ENCODE results near the gene SVOP.

The SVOP gene

DNA sequence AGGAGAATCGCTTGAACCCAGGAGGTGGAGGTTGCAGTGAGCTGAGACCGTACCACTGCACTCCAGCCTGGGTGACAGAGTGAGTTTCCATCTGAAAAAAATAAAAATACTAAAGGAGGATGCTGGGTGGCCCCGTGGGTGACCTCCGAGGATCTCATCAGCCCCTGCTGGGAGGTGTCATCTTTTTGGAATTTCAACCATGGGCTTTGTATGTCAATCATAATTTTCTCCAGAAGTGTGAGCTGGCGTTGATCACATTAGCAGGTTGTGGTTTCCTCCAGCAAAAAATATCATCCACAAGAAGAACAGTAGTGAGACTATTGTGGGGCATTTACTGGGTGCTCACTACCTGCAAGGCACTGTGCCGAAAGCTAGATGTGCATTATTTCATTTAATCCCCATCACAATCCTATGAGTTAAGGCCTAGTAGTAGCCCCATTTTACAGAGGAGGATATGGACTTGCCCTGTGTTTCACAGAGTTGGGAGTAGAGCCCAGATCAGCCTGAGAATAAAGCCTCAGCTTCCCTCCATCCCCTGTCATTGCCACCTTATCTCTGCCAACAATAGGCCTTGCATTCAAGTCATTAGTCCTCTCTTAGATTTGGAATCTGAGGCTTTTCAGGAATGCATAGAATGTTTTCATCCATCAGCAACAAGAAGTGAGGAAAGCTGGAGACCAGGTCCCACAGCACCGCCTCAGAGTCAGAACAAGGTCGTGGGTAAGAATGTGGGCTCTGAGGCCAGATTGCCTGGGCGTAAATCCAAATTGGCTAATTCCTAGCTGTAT is 39.8 kb downstream of the SVOP start:
- DNase-seq (ENCODE audit: low read depth, low spot score), result peak; percentile 23

DNA sequence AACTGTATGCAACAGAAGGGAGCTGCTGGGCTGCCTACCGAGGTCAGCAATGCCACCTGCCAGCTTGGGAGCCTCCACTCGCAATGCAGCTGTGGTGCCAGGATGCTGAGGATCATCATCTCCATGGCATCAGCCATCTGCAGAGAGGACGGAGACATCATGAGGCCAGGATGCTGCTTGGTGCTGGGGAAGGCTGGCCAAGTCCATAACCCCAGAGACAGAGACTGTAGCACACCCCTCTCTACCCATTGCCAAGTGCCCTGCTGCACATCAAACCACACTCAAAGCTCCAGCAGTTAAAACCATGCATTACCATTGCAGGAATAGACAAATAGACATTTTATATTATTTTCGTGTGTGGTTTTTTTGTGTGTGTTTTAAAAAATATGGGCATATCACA is 43.5 kb downstream of the SVOP start:
- DNase-seq (ENCODE audit: low read depth, low spot score), result no peak

DNA sequence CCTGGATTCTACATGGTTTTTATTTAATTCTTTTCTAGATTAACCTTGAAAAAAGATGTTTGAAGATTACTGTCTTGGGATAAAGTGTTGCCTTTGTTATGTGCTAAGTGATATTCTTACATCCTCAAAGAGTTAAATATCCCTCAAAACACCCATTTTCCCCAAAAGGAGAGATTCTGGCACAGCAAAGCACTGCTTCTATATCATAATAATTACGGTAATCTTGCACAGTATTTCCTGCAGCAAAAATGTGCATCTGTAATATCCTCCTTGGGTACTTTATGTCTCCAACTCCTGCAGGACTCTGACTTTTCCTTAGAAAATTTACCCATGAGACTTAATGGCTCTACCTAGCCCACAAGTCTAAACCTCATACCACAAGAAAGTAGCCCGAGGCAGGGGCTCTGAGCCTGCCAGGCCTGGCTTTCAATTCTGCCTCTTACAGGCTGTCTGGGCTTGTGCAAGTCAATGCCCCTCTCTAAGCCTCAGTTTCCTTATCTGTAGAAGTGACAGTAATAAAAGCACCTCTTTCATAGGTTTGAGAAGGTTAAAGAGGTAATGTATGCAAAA is 45.8 kb downstream of the SVOP start:
- no peak for DNase-seq (ENCODE audit: low read depth, low spot score)

DNA sequence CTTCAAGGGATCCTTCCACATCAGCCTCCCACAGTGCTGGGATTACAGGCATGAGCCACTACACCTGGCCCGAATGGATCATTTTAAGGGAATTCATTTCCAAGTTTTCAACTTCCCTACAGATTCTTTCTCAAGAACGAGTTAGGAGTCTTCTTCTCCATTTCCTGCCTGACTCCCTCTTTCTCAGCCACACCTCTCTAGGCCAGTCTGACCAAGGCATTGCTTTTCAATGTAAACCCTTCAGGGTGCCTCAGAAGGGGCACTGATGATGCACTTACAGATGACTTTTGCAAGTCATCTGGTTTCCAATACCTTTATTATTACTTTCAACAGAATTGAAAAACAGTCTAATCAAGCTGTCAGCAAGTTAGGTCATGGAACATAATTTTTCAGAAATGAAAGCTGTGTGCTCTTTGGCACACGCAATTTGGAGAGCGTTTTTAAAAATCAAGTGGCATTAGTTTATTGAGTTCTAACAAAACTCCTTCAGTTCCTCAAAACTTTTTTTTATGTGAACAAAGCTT is 47.2 kb downstream of the SVOP start:
- no peak for DNase-seq (ENCODE audit: low read depth, low spot score)

DNA sequence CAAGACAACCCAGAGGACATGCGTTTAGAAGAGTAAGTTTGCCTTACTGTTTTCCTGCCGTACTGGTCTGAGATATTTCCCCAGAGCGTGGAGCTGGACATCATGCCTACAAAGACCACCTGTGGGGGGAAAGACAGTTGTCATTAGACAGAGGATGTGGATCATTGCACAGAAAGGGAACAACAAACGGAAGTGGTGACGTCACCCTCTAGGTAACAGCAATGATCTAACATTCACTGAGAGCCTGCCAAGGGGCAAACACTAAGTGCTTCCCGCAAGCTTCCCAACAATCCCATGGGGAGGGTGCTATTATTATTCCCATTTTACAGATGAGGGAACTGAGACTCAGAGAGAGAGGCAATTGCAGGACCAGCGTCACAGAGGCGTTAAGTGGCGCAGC is 48.5 kb downstream of the SVOP start:
- no peak for DNase-seq (ENCODE audit: low read depth, low spot score)

DNA sequence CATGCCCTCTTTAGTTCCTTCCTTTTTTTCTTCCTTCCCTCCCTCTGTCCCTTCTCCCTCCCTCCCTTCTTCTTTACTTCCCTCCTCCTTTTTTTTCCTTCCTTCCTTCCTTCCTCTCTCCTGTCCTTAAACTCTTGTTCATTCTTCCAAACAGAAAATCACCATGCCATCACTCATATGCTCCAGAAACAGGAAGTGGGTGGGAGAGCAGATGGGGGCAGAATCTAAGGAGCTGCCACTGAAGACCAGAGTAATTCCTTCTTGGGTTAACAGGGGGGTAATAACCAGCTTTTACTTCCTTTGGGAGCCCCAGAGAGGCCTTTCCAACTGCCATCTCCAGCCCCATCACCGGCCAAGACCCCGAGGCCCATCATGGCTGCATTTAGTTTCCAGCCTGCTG is 51.2 kb downstream of the SVOP start:
- DNase-seq (ENCODE audit: low read depth, low spot score), result no peak

DNA sequence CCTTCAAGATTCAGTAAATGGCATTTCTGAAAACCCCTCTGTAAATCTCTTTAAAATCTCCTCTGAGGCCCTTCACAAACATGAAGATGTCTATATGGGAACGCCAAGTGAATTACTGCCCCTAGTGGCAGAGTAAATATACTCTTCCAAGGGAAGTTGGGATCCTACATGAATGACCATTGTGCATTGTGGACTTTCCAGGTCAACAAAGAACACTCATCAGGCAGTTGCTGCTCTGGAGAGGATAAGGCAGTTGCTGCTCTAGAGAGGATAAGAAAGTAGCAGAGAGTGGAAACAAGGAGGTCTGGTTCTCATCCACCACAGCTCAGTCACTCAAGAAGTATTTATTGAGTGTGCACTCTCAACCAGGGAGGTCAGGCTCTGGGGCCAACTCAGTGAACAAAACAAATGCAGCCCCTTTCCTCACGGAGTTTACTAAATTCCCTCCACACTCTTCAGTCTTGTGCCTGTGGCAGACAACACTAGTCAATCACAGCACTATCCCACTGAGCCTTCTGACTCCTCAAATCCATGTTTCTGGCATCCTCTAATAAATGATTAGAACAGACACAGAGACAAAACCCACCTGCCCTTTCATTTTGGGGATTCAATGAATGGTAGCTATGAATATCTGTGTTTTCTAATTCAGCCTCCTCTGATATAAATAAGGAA is 52.9 kb downstream of the SVOP start:
- no peak for DNase-seq (ENCODE audit: low read depth, low spot score)

DNA sequence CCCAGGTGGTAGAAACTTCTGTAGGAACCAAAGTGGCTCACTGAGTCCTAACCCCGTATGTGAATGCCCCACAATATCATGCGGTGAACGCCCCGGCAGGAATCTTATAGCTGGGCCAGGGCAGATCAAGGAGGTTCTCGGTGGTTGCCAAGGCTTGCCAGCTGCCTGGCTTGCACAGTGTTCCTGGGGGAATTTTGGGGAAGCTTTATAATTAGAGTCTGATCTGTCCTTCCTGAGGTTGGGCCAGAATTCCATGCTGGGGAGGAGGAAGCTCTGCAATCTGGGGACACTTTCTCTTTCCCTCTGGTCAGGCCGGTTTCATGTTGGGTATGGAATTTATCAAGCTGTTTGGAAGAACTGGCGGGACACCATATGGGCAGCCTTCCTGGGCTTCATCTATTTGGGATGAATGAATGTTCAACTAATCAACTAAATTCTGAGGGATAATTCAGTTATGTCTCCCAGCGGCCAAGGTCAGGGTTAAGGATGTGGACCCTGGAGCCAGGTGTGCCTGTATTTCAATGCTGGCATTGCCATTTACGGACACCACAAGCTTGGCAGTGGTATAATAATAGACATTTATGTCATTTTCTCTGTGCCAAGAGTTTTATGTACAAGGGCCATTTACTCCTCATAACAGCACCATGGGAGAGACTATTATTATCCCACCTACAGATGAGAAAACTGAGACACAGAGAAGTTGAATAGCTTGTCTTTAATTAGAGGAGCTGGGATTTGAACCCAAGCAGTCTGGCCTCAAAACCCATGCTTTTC is 54.3 kb downstream of the SVOP start:
- no peak for DNase-seq (ENCODE audit: low read depth, low spot score)

DNA sequence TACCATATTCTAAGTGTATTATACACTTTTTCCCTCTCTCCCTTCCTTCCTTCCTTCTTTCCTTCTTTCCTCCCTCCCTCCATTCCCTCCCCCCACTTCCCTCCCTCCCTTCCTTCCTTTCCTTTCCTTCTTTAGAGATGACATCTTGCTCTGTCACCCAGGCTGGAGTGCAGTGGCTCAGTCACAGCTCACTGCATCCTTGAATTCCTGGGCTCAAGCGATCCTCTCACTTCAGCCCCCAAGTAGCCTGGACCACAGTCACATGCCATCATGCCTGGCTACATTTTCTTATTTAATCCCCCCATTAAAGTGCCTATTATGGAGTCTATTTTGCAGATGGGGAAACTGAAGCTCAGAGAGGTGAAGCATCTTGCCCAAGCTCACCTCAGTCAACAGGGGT is 55.0 kb downstream of the SVOP start:
- no peak for DNase-seq (ENCODE audit: low read depth, low spot score)

DNA sequence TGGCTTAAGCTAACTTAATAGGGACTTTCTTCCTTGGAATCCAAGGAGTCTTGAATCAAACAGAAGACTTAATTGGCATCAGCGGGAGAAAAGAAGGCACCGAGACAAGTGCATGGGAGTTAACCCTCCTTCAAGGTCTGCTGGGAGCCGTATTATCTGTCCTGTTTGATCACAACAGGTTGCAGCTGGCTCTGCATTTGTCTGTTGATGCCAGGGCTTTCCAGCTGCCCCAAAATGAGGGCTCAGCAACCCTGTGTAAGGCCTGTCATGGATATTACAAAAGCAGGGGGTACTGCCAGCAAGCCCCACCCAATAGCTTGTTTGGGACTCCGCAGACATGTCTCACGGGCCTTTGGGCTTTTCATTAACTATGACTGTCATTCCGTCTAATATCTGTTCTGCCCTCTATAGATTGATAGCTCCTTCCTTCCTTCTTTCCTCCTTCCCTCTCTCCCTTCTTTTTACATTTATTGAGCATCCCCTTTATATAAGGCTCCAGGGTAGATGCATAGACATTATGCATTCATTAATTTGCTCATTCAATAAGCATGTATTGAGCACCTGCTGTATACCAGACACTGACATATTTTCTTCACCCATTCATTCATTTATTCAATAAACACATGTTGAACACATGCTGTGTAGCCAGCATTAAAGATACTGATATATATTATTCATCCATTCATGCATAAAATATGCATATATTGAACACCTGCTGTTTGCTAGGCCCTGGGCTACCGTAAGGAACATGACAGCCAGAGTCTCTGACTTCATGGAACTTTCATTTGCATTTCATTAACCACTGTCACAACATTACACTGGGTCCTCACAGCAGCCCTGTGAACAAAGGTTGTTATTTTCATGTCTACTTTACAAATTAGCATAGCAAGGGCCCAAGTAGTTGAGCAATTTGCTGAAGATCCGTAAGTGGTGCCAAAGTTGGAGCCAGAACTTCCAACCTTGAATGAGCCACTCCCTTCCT is 56.2 kb downstream of the SVOP start:
- DNase-seq (ENCODE audit: low read depth, low spot score), result no peak

DNA sequence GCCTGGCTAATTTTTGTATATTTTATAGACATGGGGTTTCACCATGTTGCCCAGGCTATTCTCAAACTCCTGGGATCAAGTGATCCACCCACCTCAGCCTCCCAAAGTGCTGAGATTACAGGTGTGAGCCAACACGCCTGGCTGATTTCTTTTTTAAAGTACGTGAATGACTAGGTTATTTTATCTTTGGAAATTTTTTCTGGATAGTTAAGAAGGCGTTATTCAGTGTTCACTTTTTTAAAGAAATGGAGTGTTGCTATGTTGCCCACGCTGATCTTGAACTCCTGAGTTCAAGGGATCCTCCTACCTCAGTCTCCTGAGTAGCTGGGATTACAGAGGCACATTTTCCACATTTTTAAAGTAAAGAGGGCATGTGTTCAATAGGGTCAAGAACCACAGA is 58.6 kb downstream of the SVOP start:
- DNase-seq (ENCODE audit: low read depth, low spot score), result no peak

DNA sequence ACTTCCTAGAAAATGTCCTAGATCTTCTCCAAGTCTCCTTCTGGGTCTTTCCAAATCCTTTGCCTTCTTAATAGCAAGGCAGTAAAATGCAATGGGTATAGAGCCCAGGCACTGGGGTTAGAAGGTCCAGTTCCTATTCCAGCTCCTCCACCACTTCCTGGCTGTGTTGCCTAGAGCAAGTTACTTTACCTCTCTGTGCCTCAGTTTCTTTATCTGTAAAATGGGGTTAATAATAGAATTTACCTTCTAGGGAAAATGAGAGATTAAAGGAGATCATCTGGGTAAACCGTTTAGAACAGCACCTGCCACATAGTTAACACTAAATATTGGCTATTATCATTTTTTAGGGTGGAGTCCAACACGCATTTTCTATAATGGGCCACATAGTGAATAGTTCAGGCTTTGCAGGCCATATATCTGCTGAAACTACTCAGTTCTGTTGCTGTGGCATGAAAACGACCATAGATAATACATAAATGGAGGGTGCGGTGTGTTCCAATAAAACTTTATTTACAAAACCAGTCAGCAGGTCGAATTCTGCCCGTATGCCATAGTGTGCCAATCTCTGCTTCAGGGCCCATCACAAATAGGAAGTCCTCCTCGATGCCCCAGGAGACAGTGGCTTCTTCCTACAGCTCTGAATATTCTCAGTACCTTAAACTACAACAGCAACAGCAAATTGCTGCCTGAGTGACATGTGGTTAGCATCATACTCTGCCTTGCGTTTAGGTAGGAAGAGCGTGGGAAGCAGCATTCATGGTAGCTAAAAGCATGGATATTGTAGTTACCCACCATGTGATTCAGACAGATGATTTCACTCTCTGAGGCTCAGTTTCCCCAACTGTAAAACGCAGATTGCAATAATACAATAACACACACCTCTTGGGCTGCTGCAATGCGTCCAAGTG is 60.9 kb downstream of the SVOP start:
- DNase-seq (ENCODE audit: low read depth, low spot score), result no peak

DNA sequence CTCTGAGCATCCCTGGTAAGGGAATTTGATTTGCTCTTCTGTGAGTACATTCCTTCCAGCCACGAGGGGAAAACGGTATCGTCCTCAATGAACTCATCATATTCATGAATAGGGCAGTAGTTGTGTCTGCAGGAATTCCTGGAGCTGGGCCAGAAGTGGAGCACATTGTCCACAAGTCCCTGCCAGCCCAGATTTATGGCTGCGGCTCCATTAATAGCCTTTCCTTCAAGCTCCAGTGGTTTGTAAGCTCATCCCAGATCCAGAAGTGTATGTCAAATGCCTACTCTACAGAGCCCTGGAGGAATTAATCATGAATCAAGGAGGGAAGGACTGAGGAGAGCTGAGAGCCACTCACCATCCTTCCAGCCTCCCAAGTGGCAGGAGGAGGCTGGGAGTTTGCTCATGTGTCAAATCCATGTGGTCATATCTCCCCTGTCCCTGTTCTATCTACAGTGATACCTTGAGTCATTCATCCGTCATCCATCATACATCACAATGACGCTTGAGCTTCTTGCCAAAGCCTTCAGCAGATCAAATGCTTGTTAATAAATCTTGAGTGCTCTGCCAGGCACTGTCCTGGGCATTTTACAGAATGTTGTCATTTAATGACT is 65.5 kb downstream of the SVOP start:
- no peak for DNase-seq (ENCODE audit: low read depth, low spot score)

DNA sequence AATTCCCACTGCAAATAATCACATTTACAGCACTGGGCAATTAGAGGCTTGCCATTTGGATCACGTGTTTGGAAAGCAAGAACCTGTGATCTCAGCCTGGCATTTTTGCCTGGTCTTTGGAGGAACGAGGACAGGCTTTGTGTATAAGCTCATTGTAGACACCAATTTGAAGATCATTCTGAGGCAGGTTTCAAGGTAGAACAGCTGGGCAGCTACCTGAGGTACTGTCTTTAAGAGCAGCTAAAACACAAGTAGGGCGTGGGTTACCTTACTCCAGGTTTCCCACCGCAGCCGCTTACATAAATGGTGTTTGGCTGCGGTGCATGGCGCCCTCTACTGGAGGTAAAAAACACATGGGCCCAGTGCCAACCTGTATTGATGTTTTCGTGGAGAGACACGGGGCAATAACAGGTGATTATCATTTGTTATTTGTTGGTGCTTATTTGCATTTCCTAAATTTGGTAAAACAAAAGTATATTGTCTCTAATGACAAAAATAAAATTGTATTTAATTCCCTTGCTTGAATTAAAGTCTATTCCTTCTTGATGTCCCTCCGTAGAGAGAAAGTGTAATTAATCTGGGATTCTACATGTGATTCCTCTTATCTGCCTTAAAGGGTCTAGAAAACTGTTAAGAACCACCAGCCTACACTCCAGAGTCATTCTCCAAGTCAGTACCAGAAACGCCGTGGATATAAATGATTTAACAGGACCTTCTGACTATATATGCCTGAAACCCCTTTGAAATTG is 69.7 kb downstream of the SVOP start:
- peak; percentile 56 for DNase-seq (ENCODE audit: low read depth, low spot score)

DNA sequence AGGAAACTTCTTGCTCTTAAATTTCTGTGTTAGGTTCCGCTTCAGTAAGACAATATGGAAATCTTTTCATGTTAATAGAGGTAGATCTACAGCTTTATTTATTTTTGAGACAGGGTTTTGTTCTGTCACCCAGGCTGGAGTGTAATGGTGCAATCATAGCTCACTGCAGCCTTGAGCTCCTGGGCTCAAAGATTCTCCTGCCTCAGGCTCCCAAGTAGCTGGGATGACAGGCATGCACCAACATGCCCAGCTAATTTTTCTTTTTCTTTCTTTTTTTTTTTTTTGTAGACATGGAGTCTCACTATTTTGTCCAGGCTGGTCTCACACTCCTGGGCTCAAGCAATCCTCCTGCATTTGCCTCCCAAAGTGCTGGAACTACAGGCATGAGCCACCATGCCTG is 70.9 kb downstream of the SVOP start:
- DNase-seq (ENCODE audit: low read depth, low spot score), result no peak

DNA sequence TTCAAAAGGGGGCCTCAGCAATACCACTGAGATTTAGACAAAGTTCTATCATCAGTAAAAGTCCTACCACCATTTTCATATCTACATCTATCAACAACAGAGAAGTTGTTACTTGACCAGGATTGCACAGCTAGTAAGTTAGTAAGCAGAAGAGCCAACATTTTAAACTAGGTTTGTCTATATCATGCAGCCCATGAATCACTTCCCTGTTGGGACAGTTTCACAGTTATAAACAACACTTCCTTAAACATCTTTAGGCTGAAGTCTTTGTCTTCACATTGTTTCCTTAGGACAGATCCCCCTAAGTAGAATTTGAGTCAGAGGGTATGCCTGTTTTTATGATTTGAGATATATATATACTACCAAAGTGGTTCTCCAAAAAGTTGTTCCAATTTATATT is 72.5 kb downstream of the SVOP start:
- no peak for DNase-seq (ENCODE audit: low read depth, low spot score)

DNA sequence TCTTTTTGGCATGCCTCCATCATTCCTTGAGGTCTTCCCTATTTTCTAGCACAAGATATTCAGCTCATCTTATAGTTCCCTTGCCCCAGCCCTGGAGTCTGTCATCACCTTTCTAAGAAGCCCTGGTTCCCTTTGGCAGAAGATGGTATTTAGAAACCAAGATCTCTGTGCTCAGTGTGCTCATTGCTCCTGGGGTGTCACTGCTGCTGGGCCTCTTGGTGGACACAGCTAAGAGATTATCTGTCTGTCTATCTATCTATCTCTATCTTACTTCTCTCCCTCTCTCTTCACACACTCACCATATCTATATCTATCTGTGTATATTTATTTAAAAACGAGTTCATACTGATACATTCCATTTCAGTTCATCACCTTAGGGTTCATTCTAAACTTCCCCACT is 73.8 kb downstream of the SVOP start:
- no peak for DNase-seq (ENCODE audit: low read depth, low spot score)

DNA sequence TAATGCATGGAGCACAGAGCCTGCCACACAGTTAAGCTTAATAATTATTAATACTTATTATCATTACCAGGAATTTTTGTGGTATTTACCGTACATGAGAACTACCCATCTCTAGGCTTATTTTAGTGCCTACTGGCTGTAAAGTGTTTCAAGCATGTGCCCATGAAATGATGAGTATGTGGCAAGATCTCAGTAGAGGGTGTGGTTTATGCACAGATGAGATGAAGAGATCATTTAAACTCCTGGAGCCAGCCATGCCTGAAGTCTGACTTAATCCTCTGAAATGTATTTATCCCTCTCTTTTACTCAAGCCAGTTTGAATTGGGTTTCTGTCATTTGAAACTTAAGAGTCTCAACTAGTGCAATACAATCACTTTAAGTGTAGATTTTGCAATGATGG is 80.7 kb downstream of the SVOP start:
- DNase-seq (ENCODE audit: low read depth, low spot score), result no peak

DNA sequence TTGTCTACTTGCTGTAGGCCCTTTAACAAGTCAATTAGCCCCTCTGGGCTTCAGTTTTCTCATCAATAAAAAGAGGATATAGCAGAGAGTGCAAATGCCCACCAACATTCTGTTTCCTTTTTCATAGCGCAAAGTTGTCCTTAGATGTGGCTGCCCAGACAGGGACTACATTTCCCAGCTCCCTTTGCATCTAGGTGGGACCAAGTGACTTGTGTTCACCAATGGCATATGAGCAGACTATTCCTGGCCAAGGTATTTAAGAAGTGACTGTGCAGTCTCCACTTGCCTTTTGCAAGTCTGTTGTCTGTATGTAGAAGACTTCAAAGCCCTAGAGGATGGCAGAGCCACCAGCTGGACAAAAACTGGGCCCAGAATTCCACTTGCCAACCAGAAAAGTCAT is 81.3 kb downstream of the SVOP start:
- peak; percentile 35 for DNase-seq (ENCODE audit: low read depth, low spot score)

Data from iPS DF 19.7 (cell line).